ENCODE measurements around the gene EPG5.
"Not testable (repeated sequence)": the region's sequence is repeated elsewhere in the genome, so short reads cannot be mapped to it uniquely, and the experiment has no call there.

The EPG5 gene, protein sequence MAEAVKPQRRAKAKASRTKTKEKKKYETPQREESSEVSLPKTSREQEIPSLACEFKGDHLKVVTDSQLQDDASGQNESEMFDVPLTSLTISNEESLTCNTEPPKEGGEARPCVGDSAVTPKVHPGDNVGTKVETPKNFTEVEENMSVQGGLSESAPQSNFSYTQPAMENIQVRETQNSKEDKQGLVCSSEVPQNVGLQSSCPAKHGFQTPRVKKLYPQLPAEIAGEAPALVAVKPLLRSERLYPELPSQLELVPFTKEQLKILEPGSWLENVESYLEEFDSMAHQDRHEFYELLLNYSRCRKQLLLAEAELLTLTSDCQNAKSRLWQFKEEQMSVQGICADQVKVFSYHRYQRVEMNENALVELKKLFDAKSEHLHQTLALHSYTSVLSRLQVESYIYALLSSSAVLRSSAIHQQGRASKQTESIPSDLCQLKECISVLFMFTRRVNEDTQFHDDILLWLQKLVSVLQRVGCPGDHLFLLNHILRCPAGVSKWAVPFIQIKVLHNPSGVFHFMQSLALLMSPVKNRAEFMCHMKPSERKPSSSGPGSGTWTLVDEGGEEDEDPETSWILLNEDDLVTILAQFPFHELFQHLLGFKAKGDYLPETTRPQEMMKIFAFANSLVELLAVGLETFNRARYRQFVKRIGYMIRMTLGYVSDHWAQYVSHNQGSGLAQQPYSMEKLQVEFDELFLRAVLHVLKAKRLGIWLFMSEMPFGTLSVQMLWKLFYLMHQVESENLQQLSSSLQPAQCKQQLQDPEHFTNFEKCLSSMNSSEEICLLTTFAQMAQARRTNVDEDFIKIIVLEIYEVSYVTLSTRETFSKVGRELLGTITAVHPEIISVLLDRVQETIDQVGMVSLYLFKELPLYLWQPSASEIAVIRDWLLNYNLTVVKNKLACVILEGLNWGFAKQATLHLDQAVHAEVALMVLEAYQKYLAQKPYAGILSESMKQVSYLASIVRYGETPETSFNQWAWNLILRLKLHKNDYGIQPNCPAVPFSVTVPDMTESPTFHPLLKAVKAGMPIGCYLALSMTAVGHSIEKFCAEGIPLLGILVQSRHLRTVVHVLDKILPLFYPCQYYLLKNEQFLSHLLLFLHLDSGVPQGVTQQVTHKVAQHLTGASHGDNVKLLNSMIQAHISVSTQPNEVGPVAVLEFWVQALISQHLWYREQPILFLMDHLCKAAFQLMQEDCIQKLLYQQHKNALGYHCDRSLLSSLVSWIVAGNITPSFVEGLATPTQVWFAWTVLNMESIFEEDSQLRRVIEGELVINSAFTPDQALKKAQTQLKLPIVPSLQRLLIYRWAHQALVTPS (N-terminal part only)

DNA sequence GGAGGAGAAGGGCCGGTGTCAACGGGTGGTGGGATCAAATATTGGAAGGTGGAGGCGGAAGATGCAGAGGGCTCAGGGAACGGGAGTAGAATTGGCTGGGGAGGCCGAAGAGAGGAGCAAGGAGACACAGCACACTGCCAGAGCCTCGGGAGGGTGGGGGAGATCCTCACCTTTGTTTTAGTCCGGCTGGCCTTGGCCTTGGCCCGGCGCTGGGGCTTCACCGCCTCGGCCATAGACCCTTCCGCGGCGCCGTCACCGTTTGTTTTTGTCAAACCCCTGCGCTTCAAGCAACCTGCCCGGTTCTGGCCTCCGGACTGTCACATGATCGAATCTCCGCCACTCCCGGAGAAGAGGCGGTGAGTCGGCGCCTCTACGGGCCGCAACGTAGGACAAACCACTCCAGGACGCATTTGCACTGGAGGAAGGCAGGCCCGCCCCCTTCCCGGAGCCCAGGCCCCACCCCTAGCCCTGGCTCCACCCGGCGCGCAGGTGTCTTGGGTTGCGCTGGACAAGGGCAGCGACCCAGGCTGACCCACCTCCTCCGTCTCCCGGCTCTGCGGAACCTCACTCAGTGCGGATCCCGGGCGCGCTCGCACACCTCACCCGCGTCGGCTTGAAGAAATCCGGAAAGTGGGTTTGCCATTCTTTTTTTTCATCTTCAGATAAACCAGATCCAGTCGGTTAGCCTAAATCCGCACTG lies at the start of gene EPG5:
EPG5 (minus strand) TSS at position 323 of the 700 bp plus-strand sequence; CDS start at position 233, 90 bp downstream.
- DNase-seq (ENCODE audit: low read depth): peak; percentile 82

DNA sequence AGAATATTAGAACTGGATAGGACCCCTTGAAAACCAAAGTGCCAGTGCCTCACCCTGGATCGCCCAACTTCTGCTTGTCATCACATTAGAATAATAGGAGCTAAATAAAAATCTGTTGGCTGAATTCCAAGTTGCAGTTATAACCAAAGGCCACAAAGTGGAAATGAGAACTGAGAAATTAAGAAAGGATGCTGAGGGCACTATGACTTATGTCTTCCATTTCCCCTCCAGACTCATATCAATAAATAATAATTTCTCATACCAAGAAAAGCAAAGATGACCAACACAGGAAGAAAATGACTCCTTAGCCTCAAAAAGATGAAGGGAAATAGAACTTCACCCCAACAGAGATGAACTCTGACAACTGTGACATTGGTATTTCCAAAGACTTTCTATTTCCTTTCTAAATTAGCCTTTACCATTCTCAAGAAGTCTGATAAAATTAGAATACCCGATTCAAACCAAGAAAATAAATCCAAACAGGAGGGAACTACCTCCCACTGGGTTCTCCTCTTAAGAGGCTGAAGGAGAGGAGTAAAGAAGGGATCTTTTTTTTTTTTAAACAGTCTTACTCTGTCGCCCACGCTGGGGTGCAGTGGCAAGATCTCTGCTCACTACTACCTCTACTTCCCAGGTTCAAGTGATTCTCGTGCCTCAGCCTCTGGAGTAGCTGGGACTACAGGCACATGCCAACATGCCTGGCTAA lies 46.5 kb upstream of the EPG5 start:
- no peak for DNase-seq (ENCODE audit: low read depth)

DNA sequence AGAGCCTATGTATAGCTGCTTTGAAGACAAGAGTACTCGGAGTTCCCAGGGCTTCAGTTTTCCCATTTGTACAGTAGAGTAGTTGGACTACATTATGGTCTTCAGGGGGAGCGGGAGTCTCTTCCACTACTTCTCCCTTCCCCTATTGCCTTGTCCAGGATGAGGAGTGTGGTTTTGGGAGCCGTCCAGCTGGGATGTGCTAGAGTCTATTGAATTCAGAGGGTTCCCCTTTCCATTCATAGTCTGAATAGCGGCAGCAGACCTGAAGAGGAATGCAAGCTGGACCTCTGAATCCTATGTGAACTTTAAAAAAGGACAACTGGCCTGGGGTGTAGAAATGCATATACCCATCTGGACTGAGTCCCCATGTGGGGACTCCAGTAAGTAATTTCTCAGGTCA lies 43.5 kb upstream of the EPG5 start:
- no peak for DNase-seq (ENCODE audit: low read depth)

DNA sequence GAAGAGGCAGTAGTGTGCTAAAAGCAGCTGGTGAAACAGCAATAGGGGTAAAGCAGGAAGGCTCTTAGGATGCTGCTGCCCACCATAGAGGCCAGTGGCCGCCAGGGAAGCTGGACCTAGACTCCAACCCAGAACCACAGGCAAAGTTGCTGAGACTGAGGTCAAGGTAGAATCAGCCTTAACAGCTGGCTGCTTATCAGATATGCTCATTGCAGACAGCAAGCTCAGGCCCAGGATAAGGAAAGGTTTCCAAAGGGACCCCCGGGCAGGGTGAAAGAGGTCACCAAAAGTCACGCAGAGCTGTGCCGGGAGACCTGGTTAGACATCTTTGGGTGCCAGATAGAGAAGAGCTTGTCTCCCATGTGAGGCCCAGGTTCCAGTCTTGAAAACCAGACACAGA lies 42.9 kb upstream of the EPG5 start:
- DNase-seq (ENCODE audit: low read depth): no peak

DNA sequence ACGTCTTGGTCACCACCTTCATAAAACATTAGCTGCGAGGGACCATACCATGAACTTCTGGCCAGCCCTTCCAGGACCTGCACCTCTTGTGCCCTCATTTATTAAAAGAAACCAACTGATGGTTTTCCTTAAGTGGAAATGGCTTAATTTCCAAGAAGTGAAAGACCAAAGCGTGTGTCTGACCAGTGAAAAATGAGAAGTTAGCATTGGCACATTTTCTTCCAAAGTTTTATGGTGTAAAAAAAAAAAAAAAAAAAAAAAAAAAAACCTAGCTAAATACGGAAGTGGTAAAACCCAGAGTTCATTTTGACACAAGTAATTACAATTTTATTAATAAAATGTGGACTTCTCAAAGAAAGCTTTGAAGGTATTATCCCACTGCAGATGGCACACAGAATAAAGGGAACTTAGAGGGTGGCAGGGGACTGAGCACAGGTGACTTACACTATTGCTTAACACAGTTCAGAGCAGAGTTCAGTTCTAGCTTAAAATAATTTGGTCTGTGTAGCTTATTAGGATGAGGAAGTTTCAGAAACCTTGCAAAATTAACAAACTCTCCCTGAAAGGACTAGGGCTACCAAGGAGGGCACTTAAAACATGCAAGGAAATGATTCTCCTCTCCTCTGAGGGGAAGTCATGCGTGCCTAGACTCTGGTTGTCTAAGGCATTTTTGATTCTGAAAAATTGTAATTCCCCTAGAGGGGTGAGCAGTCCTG lies 42.2 kb upstream of the EPG5 start:
- no peak for DNase-seq (ENCODE audit: low read depth)

DNA sequence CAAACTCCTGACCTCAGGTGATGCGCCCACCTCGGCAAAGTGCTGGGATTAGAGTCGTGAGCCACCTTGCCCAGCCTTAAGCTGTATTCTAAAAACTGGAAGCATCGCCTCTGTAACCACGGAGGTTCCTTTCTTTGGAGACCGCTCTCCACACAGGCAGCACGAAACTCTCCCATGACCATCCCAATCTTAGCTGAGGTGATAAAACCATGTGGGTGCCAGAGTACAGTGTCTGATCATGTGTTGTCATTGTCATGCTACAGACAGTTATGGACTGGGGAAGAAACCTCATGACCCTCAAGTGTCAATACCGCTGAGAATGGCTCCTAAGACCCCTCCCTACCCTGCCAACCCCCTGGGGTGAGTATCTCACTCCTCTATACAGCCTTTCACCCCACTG lies 41.4 kb upstream of the EPG5 start:
- DNase-seq (ENCODE audit: low read depth): no peak

DNA sequence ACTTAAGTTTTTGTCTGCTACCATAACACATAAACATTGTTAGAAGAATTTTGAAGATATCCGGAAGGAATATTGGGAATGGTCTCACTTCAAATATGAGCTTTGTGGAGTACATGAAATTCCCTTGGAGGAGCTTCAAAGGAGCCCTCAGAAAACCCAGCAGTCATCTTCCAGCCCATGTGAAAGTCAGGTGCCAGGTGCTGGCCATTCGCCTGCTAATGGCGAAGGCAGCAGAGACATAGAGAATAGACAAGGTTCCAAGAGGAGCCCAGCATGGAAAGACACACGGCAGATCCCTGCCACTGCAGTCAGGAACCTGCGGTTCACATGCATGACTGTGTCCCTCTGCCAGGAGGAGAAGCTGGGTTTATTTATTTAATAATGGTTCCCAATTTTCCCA lies 40.0 kb upstream of the EPG5 start:
- no peak for DNase-seq (ENCODE audit: low read depth)

DNA sequence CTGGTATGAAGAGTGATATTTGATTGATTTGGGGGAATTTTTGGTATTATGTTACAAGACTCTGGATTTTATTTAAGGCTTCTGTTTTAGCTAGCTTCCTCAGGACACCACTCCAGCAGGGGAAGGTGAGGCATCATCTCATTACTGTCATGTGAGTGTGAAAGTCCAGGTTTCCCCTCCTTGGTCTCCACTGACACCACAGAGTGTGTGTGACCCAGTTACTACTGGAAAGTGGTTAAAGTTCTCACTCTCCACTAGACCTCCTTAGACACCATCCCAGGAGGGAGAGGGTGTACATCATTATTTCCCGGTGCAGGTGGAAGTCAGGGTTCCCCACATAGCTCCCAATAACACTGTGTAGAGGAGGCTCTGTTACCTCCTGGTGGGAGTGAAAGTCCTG lies 35.8 kb upstream of the EPG5 start:
- DNase-seq (ENCODE audit: low read depth): no peak

DNA sequence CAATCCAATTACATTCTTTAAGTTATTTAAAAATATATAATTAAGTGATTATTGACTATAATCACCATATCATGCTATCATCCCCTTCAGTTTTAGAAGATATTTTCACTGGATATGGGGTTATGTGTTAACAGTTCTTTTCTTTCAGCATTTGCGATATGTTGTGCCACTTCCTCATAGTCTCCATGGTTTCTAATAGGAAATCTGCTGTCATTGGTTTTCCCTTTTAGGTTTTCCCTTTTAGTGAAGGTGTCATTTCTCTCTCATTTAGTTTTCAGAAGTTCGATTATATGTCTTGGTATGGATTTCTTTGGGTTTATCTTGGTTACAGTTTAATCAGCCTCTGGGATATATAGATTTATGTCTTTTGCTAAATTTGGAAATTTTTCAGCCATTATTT lies 34.8 kb upstream of the EPG5 start:
- DNase-seq (ENCODE audit: low read depth): no peak

DNA sequence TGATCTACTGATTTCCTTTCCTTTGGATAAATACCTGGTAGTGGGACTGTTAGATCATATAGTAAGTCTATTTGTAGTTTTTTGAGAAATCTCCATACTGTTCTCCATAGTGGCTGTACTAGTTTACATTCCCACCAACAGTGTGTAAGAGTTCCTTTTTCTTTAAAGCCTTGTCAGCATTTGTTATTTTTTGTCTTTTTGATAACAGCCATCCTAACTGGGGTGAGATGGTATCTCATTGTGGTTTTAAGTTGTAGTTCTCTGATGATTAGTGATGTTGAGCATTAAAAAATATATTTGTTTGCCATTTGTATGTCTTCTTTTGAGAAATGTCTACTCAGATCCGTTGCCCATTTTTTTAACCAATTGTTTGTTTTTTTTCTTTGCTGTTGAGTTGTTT lies 33.9 kb upstream of the EPG5 start:
- no peak for DNase-seq (ENCODE audit: low read depth)

DNA sequence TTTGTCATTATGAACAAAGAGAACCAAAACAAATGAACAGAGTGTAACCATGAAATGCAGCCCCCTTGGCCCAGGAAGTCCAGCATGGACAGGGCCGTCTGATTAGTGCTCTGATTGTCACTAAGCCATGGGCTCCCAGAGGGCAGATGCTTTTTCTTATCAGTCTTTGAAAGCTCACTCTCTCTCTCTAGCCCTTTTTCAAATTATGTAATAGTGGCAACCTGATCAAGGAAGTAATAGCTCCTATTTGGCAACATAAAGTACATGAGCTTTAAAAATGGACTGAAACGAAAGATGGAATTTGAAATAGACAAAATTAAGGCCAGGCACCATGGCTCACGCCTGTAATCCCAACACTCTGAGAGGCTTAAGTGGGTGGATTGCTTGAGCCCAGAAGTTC lies 32.4 kb upstream of the EPG5 start:
- DNase-seq (ENCODE audit: low read depth): no peak

DNA sequence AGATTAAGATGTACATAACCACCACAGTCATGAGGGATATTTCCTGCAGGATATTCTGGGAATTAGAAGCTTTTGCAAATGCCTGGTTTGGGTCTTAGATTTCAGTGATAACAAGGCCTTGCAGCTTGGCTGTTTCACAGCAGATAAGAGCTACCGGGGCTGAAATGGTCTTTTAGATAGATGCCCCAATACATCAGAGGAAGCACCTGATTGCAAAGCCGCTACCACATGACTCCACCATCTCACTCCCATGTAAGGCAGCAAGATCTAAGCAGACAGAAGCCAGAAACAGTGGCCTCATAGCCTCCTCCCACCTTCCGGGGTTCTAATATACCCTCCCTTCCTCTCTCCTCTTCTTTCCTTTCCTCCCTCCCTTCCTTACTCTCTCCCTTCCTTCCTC lies 31.1 kb upstream of the EPG5 start:
- no peak for DNase-seq (ENCODE audit: low read depth)

DNA sequence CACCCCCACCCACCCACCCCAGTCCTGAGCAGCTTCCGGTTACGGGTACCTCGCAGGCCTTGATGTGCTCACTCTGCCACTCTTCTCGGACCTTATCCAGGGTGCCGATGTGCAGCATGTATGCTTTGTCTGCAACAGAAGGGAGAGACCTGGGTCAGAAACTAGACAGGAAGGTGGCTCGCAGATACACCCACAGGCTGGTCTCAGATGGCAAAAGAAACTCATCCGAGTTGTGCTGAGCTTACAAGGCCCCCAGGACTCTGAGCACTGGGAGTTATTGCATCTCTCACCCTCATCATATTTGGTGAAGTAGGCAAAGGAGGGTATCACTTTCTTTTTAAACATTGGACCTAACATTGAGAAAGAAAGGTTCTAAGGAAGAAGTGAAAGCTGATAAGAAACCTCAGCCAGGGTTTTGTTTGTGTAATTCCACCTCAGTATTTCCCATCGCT lies 30.6 kb upstream of the EPG5 start:
- no peak for DNase-seq (ENCODE audit: low read depth)

DNA sequence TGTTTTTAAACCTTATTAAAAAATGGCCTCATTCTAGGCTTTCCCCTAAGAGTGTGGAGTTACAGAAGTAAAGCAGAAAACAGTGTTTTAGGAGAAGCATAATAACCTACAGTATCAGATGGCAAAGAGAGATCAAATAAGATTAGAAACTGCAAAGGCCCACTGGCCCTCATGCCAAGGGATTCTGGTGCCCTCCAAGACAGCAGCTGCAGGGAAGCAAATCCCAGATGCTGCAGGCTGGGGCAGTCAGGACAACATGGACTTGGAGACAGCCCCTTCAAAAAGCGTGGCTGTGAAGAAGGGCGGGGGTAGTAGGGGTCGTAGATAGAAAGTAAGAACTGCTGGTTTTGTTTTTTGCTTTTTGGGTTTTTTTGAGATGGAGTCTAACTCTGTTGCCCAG lies 28.3 kb upstream of the EPG5 start:
- no peak for DNase-seq (ENCODE audit: low read depth)

DNA sequence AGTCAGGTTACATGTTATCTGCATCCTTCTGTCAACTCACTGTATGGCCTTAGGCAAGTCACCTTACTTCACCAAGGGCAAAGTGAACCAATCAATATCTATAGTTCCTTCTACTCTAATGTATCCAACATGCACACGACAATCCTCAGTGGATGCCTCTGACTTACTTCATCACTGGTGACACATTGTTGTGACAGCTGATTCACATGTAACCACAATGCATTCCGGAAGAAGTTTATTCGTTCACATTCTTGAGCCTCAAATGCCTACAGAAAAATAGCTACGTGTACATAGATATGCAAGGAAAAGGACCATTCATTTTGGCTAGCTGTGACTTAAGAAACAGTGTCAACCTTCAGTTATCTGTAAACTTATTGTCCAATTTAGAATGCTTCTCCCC lies 26.3 kb upstream of the EPG5 start:
- DNase-seq (ENCODE audit: low read depth): no peak

DNA sequence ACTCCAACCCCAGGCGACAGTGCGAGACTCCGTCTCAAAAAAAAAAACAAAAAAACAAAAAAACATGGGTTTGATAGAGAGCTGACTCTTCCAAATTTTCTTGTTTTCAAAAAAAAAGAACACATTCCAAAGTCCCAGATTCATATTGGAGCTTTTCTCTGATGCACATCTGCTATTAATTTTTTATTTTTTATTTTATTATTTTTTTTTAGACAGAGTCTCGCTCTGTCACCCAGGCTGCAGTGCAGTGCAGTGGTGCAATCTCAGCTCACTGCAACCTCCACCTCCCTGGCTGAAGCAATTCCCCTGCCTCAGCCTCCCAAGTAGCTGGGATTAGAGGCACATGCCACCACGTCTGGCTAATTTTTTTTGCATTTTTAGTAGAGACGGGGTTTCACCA lies 25.4 kb upstream of the EPG5 start:
- DNase-seq (ENCODE audit: low read depth): not testable (repeated sequence)

DNA sequence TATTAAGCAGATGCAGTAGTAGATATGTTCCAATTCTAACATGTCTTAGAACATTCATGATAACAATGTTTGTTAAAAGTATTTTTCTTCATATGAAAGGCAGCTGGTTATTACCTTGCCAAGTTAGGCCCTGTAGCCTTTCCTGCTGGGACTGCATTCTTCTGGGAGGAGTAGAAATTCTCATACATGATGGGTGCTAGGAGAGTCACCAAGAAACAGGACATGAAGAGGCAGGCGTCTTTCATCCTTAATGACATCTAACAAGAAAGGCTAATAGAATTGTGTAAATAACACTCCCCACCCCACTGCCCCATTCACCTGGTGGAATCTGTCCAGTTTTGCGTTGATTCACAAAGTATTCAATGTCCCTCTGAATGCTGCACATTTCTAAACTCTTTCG lies 24.7 kb upstream of the EPG5 start:
- no peak for DNase-seq (ENCODE audit: low read depth)

DNA sequence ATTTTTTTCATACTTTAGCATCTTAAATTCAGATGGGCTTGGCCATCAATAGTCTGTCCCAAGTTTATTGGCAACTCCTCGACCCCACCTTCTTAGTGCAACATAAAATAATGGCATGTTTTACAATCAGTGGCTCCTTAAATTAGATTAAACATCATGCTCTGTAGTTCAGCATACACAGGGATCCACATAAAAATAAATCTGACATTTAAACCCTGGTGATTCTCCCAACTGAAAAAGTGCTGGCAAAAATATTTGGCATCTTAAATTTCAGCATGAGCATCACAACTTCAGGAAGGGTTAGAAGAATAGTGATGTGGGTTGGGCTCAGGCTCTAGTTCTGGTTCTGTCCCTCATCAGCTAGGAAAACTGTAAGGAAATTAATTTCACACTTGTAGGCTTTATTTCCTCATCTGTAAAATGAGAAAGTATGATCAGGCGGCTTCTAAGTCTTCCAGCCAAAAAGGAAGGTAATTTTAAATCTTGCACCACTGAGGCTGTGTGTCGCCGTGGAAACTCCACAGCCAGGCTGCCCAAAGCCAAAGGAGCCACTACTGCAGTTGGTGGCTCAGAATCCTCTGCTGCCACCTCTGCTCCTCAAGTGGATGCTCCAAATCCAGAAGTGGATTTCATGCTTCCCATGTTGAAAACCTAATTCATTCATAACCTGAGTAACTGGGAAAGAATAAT lies 17.6 kb upstream of the EPG5 start:
- no peak for DNase-seq (ENCODE audit: low read depth)

DNA sequence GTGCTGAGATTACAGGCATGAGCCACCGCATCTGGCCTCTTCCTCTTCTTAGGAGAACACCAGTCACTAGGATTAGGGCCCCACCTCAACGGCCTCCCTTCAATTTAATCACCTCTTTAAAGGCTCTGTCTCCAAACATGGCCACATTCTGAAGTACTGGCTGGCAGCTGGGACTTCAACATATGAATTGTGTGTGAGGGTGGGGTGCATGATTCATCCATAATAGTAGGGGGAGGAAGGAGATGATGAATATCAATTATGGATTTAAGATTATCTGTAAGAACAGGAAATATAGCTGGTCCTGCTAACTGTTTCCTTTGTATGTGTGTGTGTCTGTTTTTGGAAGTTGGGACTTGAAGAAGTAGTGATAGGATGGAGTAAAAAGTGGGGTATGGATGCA lies 14.7 kb upstream of the EPG5 start:
- no peak for DNase-seq (ENCODE audit: low read depth)

DNA sequence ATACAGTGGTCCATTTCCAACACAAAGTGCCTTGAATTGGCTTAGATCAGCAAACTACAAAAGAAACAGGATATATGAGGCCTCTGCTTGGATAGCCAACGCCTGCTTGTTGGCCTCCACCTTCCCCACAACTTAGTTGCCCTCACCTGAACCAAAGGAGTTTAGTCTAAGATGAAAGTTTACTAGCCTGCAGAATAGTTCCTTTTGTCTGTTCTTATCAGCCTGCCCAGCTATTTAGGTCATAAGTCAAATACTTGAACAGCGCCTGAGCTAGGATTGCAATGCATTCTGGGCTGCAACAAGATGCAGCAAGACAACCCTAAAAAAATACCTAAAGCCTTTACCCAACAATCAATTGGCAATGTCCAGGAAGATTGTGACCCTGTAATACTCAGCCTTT lies 13.1 kb upstream of the EPG5 start:
- no peak for DNase-seq (ENCODE audit: low read depth)
